GM19438 (cell line): ENCODE data around the gene ACBD3.
A peak's percentile ranks its signal among the peaks of the same experiment; 100 is the strongest.

Experiments used
- ATAC-seq: cut with Tn5 transposase; IDR thresholded peaks from one replicate; pipeline ENCODE4 v1.9.1; 2021; ENCODE audit warnings: low read depth; ENCODE audit not compliant: unreplicated experiment

ACBD3 gene

DNA sequence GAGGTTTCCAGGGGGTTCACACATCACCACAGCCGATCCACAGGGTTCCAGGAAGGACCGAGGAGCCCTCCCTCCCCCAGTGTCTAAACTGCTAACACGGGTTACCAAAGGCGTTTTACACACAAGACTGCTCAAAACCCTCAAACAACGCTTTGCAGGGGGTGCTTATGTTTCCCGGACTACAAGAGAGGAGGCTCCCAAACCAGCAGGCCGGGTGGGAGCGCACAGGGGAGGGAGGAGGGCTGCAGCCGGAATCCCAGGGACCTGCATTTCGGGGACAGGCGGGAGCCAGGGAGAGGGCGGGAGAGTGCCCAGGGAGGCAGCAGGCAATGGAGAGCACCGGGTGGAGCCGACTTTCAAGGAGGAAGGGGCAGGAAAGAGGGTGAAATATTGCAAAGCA, 50.8 kb downstream of the ACBD3 start:
- ATAC-seq, result no peak

DNA sequence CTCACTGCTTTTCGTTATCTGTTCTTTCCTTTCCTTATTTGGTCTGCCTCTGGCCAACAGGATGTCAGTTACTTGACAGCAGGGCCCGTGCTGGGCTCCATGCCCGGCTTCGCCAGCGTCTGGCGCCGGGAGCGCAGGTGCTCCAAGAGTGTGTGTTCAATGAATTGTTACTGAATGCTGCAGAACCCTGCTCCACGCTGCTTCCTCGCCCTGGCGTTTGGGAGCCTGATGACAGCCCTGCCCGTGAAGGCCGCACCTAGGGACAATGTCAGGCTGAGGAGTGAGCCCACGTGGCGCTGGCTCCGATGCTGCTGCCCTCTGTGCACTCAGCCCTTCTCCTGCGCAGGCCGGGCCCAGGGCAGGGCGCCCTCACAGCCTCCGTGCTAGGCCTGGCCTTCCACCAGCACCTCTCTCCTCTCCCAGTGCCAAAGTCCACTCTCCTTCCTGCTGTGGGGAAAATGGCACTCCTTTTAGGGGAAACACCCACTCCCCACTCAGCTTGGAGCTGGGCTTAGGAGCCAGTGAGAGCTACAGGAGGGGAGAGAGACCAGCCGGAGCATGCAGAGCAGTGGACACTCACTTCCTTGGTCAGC, 51.4 kb downstream of the ACBD3 start:
- no peak for ATAC-seq

DNA sequence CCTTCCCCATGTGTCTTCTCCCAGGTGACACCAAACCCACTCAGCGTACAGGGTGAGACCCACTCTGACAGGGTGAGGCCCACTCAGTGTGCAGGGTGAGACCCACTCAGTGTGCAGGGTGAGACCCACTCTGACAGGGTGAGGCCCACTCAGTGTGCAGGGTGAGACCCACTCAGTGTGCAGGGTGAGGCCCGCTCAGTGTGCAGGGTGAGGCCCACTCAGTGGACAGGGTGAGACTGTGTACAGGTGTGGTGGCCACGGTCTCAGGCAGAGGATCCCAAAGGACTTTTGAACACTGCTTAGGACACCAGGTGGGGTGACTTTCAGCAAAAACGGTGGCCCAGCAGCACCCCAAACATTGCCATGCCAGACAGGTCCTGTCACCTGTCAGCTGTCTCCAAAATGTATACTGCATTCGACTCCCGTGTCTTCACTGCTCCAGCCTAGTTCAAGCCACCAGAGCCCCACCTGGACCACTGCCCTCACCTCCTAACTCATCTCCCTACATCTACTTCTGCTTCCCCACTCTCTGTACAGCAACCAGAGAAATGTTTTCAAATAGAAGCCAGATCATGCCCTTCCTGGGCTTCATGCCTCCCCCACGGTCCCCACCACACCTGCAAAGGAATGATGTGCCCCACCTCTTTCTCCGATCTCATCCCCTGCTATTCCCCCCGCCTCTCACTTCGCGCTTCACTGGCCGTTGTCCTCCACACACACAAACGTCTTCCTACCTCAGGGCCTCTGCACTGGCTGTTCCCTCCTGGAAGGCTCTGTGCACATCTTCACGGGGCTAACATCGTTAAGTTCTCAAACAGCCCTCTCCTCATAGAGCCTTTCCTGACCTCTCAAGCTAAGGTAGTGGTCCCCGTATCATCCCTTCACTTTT, 52.1 kb downstream of the ACBD3 start:
- ATAC-seq, result no peak

DNA sequence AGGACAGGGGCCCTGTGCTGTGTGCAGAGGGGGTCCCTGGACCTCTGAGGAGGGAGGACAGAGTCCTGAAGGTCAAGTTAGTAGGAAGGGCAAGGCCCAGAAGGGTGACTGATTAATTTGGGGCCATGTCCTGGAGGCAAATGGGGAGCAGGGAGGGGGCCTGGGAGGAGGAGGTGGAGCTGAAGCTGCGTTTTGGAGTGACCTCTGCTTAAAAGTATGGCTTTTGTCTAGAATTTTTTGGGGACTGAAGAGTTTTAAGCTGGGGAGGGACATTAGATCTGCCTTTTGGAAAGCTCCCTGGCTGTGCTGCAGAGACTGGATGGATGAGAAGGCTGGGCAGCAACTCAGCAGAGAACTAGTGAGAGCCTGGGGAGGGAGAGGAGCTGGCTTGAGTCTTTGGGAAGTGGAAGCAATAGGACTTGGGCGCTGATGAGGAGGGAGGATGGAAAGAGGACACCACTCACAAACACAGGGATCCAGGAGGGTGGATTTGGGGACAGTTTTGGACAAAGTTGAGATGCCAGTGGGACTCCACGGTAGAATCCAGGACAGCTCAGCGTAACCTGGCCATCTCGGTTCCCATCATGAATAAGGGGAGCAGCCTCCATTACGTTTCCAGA, 52.9 kb downstream of the ACBD3 start:
- ATAC-seq, result no peak

DNA sequence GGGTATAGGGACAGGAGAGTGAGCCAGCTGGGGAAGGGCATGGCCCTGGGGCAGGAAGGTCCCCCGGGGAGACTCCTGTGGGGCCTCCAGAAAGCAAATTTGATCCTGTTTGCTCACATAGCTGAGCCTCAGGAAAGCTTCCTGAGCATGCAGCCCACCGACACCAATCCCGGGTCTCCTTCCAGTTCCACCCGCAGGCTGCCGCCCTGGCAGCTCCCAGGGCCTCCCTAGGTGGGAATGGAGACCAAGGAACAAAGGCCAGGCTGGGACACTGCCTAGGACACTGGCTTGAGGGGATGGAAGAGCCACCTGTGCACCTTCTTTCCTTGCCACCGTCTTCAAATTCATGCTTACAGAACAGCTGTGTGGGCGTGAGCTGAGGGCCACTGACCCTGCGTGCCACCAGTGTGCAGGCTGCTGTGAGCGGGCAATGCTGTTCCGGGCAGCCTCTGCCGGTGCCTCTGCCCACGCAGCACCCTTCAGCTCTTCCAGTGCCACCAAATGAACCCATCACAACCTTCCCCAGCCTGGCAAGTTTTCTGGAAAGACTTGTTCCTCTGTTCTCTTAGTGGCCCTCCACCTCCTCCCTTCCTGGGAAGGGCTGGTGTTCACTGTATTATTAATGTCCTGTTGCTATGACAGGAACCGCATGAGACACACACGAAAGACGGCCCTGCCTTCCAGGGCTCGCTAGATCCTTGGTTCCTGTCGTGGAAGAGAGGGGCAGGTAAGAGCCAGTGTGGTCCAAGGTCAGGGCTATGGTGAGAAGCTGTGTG, 53.6 kb downstream of the ACBD3 start:
- ATAC-seq, result no peak

DNA sequence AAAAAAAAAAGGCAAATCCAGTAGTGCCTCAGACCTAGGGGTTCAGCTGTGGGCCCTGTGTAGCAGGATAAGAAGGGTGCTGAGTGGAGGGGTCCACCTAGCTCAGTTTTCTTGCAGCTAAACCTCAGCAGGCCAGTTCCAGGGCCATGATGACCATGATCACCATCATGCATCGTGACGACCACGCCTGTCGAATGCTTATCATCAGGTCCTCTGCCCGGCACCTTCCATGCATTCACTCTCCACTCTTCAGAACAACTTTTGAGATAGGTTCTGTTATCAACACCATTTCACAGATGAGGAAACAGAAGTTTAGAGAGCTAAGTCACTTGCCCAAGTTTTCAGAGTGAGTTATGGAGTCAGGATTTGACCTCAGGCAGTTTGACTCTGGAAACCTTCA, 54.9 kb downstream of the ACBD3 start:
- ATAC-seq, result no peak

DNA sequence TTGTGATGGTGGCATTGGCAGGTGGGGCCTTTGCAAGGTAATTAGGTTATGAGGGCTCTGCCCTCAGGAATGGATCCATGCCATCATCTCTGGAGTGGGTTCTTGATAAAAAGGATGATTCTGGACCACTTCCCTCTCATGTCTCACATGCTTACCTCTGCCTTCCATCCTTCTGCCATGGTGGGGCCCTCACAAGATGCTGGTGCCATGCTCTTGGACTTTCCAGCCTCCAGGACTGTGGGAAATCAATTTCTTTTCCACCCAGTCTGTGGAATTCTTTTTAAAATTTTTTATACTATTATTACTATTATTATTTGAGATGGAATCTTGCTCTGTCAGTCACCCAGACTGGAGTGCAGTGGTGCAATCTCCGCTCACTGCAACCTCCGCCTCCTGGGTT, 57.3 kb downstream of the ACBD3 start:
- ATAC-seq, result no peak

DNA sequence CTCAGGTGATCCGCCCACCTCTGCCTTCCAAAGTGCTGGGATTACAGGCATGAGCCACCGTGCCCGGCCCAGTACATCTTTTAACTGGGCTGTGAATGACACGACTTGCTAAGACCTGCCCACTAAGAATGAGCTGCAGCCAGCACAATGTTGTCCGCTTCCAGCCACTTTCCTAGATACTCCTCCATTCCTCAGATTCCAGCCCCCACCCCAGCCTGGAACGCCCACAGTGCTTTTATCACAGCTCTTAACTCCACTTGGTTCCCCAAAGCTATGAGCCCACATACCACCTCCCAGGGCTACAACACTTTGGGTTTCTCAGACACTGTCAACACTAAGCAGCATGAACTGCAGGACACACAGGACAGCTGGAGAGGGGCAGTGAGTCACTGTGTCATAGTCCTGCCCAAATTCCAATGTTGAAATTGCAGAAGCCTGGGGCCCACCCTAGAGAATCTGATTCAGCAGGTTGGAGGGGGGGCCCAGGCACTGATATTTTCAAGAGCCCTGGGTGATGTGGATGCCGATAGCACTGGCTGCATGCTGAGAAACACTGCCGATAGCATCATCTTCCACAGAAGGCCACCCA, 58.0 kb downstream of the ACBD3 start:
- ATAC-seq, result no peak

DNA sequence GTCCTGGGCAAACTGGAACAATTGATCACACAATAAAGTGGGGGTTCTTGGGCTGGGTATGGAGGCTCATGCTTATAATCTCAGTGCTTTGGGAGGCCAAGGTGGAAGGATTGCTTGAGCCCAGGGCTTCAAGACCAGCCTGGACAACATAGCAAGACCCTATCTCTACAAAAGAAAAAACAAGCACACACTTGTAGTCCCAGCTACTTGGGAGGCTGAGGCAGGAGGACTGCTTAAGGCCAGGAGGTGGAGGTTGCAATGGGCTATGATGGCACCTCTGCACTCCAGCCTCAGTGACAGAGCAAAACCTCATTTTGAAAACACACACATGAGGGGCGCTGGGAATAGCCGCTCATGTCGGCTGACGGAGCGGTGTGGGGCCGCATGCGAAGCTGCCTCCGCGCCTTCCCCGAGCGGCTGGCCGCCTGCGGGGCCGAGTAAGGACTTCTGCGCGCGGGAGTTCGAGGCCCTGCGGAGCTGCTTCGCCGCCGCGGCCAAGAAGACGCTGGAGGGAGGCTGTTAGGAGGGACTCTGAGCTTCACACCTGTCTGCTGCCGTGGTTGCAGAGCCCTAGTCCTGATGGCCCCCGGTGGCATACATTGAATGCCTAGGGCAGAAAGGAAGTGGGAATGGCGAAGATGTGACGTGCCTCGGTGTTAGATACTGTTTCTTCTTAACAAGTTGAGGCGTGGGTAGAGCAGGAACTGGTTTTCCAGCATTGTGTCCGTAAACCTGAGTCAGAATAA, 59.5 kb downstream of the ACBD3 start:
- ATAC-seq, result peak; percentile 2

DNA sequence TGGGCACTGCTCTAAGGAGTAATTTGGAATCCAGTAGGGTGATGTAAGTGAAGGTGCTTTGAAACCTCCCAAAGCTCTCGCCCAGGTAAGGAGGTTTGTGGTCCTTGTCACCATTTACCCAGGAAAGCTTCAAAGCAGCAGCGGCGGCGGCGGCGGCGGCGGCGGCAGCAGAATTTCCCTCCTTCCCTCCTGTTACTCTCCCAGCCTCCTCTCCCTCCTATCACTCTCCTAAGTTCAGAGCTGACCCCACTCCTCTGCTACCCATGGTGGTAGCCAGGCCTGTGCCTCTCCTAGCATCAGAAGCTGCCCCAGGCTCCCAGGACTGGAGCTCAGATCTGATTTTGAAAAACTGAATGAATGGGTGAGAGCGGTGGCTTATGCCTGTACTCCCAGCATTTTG, 60.7 kb downstream of the ACBD3 start:
- no peak for ATAC-seq

DNA sequence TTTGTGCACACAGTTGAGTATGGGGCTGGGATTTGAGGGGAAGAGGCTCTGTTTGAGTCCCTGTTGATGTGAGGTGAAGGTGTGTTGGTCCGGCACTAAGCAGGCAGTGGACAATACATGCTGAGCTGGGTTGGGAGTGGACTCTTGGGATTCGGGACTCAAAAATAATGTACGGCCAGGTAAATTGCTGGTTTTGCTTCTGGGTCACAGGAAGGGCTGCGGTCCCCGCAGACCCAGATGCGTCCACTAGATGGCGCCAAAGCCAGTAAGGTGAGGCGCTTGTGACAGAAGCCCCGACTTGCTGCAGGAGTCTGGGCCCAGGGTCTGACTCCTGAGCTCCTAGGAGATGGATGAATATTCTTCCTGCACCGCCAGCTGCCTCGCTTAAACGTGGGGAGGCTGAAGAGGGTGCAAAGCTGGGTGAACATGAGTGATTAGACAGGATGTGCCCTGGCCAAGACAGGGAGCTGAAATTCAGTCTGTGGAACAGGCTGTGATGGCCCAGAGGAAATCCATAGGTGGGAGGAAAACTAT, 61.4 kb downstream of the ACBD3 start:
- ATAC-seq, result peak; percentile 20

DNA sequence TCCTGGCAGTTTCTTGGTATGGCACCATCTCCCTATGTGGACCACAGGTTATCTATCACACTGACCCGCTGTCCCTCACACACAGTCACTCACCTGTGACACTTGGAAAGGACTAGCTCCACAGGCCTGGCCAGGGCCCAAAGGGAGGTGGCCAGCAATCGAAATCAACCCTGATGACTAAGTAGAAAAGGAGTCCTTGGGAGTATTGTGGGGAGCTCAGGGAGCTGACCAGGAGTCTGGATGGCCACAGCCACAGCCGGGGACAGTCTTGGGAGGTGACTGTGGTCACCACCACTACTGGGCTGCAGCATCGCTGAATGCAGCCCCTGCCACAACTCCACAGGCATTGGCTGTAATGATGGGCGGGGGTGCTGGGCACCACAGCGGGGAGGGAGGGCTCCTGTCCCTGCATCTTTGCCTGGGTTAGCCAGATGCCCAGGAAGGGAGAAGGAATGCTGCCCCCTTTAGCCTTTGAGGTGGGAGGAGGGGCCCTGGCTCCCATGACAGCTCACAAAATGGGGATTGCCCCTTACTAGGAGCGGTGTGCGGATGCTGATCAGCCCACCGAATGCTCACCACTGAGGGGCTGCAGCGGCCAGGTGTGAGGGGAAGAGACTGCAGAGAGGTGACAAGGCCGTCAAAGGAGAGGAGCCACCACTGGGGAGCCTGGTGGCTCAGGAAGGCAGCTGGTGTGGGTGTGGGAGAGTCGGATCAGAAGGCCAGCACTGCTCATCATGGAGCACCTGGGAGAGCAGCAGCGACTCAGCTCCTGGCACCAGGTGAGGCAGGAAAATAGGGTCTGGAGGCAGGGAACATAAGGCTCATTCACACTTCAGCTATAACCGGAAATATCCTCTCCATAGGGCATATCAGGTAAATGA, 62.7 kb downstream of the ACBD3 start:
- no peak for ATAC-seq

DNA sequence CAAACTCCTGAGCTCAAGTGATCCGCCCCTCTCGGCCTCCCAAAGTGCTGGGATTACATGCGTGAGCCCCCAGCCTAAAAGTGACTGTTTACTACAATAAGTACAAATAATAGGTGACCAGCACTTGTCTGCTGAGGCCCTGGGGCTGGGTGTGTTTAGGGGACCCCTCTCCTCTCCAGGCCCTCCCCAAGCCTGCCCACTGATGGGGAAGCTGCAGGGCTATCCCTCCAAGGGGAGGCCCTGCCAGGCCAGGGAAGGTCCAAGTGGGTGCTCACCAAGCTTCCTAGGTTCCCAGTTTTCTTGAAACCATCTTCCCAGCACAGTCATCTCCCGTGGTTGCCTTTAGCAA, 63.4 kb downstream of the ACBD3 start:
- ATAC-seq, result no peak

DNA sequence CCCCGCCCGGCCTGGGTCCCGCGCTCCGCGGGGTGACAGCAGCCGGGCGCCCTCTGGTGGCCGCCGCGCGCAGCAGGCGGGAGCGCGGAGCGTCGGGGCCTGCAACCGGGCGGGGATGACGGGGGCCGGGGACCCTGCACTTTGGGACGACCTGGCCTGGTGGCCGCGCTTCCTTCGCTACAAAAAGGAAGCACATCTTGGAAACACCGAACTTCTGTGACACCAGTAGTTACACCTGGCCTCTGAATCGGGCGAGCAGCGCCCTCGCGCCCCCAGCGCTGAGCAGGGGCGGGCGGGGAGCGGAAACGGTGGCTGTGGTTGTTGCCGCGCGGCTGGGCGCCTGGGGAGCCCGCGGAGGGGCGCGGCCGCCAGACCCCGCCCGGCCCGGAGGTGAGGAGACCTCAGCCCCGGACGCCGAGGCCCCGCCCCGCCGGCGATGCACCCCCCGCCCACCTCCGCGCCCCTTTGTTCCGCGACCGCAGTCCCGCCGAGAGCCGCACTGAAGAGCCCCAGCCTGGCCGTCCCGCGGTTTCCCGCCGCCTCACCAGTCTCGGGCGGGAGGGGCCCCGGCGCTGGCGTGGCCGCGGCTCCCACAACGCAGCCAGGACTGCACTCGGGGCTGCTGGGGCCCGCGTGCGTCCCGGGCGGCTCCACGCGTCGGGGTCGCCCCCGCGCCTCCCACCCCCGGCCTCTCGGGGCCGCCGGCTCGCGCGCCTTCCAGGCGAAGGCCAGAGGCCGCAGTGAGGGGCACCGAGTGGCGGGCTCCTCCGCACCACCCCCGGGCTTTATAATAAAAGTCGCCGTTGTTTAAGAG, 64.7 kb downstream of the ACBD3 start:
- ATAC-seq, result peak; percentile 54

DNA sequence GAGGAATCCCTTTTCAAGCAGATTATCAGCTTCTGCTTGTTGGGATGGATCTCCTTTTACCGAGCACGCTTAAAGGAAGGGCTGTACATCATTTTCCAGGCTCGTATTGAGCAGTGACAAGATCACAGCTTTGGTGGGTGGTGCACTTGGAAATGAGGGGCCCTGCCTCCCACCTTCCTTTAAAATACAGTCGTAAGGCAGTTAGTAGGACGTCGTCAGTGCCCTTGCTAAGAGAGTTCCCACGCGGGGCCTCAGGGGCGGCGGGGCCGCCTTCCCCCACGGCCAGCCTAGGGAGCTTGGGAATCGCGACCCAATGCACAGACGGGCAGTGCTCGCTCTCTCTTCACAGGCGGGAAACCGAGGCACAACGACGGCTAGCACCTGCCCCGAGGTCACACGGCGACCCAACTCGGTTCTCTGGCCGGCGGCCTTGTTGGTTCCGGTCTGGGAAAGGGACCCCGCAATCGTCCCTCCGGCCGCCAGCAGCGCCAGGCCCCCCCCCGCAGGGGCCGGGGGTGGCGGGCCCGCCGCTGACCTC, 65.4 kb downstream of the ACBD3 start:
- ATAC-seq, result no peak

DNA sequence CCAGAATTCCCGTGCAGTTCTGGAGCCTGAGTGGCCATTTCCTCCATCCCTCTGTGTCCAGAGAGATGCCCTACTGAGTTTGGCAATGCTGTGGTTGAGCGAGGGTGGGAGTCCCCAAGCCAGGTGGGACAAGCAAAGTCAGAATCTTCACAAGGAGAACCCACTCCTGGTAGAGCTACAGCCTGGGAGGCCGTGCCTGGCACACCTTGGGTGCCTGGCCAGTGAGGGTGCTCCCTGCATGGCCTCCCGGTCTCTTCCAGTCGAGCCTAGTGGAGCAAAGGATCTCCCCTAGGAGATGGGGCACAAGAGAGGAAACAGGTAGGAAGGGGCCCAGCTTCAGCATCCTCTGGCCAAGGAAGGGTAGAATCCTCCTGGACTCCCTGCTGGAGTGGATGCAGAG, 66.1 kb downstream of the ACBD3 start:
- no peak for ATAC-seq

DNA sequence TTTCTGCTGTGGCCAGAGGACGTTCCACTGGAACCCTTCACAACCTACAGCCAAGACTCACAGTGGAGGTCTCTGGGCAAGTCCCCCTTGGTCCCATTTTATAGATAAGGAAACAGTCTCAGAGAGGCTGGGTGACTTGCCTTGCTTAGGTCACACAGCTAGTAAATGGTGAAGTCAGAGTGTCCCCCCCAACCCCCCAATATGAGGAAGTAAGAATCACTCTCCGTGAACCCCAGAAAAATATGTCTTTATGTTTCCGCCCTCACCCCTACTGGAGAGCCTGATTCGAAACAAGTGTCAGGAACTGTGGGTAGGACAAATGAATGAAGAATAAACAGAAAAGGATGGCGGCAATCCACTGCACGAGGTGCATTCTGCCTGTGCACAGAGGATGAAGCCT, 67.4 kb downstream of the ACBD3 start:
- no peak for ATAC-seq

DNA sequence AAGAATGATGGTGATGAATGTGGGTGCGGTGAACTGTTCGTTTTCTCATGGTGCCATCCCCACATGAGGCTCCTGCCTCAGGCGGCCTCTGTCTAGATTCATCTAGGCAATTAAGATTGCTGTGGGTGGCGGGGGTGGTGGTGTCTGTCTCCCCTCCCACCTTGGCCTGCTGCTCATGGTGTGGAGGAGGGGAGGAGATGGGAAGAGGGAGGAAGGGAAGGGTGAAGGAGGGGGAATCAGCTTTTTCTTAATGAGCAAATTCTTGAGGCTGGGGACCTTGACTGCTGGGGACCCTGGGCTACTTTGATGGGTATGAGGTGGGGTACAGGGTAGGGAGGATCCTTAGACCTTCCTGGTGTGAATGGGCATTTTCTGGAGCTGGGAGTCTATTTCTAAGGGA, 68.2 kb downstream of the ACBD3 start:
- no peak for ATAC-seq
